HG02763 (cell line): ENCODE data around the gene B3GNT7.
"Not testable (repeated sequence)": the region's sequence is repeated elsewhere in the genome, so short reads cannot be mapped to it uniquely, and the experiment has no call there.

Experiments used
- ATAC-seq: cut with Tn5 transposase; IDR thresholded peaks from one replicate; pipeline ENCODE4 v1.9.1; 2021; ENCODE audit warnings: mild to moderate bottlenecking, moderate library complexity; ENCODE audit not compliant: unreplicated experiment

The B3GNT7 gene, protein sequence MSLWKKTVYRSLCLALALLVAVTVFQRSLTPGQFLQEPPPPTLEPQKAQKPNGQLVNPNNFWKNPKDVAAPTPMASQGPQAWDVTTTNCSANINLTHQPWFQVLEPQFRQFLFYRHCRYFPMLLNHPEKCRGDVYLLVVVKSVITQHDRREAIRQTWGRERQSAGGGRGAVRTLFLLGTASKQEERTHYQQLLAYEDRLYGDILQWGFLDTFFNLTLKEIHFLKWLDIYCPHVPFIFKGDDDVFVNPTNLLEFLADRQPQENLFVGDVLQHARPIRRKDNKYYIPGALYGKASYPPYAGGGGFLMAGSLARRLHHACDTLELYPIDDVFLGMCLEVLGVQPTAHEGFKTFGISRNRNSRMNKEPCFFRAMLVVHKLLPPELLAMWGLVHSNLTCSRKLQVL

DNA sequence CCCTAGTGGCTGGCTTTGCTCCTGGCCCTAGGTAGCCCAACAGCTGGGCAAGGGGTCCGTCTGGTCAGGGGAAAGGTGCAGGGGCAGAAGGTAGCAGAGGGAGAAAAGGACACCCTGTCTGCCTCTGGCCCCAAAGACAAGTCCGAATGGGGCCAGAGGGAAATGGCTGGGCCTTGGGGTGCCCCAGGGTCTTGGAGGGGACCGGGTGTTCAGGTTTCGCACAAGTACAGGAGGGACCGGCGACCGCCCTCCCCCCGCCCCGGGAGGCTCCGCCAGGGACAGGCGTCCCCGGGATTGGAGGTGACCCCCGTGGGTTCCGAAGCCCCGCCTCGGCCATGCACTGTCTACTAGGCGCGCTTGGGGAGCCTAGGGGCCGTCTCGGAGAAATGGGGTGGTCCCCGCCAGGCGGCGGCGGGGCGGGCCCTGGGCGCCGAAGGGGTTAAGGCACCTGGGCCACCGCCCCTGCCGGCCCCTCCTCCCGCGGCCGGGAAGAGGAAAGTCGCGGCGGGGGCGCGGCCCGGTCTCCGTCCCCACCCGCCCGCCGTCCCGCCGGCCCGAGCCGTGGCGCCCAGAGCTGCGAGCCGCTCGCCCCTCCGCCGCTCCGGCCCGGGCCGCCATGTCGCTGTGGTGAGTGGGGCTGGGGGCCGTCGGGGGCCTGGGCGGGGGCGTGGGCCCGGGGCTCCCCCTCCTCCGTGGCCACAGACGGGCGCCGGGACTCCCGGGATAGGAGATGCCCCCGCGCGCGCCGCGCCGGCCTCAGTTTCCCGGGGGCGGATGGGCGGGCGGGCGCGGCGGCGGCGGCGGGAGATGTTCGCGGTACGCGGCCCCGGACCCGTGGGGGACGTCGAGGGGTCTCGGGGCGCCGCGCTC lies at the start of gene B3GNT7:
TSS of gene B3GNT7 (plus strand) at position 523 of the 870 bp plus-strand sequence. CDS start at position 617, 94 bp downstream.
- ATAC-seq = no peak

DNA sequence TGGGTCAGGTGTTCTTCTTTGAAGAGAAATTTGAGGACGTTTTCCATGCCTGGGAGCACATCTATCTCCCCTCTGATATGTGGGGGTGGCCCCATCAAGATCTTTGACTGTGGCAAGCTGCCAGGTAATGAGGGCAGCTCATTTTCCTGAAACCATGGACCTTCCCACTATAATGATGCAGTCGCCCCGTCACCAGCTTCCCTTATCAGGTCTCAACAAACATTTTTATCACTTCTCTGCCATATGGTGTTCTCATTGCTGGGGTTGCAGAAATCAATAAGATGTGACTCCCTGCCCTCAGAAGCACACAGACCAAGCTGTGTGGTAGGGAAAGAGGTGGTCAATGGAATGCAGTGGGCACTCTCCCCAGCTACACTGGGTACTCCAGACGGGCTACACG lies 48.4 kb upstream of the B3GNT7 start:
- no peak for ATAC-seq

DNA sequence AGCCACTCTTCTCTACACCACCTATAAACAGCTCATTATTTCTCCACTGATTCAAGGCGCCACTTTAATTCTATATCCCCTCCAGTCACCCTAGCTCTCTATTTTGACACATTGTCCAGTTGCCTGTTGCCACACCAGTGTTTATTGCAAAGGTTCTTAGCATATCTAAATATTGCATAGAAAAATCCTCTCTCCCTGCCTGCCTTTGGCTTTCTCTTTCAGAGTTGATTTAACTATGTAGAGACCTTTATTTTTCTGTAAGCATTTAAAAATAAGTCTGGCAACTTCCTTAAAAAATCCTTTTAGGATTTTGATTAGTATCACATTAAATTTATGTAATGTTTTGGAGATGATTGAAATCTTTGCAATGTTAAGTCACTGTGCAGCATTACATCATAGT lies 47.9 kb upstream of the B3GNT7 start:
- ATAC-seq = no peak

DNA sequence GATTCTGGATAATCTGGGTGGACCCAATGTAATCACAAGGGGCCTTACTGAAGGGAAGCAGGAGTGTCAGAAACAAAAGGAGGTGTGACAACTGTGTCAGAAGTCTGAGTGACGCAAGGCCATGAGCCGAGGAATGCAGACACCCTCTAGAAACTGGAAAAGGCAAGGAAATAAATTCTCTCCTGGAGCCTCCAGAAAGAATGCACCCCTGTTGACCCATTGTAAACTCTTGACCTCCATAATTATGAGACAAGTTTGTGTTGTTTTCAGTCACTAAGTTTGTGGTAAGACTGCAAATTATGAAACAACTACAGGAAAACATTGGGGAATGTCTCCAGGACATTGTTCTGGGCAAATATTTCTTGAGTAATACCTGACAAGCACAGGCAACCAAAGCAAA lies 47.3 kb upstream of the B3GNT7 start:
- no peak for ATAC-seq

DNA sequence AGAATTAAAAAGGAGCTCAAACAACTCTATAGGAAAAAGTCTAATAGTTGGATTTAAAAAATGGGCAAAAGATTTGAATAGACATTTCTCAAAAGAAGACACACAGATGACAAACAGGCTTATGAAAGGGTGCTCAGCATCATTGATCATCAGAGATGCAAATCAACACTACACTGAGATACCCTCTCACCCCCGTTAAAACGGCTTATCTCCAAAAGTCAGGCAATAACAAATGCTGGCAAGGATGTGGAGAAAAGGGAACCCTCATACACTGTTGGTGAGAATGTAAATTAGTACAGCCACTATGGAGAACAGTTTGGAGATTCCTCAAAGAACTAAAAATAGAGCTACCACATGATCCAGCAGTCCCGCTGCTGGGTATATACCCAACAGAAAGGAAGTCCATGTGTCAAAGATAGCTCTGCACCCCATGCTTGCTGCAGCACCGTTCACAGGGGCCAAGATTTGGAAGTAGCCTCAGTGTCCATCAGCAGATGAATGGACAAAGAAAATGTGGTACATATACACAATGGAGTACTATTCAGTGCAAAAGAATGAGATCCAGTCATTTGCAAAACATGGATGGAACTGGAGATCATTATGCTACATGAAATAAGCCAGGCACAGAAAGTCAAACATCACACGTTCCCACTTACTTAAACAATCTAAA lies 46.7 kb upstream of the B3GNT7 start:
- ATAC-seq = no peak

DNA sequence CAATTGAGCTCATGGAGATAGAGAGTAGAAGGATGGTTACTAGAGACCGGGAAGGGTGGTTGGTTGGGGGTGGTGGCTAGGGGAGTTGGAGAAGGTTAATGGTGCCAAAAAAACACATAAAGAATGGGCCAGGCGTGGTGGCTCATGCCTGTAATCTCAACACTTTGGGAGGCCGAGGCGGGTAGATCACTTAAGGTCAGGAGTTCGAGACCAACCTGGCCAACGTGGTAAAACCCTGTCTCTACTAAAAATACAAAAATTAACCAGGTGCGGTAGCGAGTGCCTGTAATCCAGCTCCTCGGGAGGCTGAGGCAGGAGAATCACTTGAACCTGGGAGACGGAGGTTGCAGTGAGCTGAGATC lies 46.2 kb upstream of the B3GNT7 start:
- ATAC-seq = not testable (repeated sequence)

DNA sequence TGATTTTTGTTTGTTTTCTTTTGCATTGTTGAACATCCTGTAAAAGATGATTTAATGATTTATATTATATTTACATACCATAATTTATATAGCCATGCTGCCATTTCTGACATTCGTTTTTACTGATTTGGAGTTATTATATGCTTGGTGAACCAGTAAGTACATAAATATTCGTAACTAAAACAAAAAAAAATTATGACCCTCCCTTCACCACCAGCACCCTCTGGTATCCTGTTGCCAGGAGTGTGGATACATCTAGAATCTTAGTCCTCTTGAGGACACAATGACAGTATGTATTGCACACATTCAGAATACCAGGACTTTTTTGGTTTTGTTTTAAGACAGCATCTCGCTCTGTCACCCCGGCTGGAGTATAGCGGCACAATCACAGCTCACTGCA lies 43.9 kb upstream of the B3GNT7 start:
- no peak for ATAC-seq

DNA sequence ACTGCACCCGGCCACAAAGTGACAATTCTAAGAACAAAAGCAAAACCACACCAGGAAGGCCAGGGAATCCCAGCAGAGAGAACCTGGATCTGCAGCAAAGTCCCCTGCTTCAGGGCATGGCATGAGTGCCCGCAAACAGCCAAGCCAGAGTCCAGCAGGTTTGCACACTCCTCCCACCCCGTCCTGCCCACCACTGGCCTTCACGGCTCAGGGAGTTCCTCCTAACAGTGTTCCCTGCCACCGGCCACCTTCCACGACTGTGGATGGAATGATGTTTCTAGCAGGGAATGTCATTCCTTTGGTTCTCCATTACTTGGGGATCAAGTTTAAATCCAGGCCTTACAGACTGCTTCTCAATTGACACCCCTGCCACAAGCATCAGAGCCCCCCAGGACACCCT lies 42.0 kb upstream of the B3GNT7 start:
- ATAC-seq = no peak

DNA sequence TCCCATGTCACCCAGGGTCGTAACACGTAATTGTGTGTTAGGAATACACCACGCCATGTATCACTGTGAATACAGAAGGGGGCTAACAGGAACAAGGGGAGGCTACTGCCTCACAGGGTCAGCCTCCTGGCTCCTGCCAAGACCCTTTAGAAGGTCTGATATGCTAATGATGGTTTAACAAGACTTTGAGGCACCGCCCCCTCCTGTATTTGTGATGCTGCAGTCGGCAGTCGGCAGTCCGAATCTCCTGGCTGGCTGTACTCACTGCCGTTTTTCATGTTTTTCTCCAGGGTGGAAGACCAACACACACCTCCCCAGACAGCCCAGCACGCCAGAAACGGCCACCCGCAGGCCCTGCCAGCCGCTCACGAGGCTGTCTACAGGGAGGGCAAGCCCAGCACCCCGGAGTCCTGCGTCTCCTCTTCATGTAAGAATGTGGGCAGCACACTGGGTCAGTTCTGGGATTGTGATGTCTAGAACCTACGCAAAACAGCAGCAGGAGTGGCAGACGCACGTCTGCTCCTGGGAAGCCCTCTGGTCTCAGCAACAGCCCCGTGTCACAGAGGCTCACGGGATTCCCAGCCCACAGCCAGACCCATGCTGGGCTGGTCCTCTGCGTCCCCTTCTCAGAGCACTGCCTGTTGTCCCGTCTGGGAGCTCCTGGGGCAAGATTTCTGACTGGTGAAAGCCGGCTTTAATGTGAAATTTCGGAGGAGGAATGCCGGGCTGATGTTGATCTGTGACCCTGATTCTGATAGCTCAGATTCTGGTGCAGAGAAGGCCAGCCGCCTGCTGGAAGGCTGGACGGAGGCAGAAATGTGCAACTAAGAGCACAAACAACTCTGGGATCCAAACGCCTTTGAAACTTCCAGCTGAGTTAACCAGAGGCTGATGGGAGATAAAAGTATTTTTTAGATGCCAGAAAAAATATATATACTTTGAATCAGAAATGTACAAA lies 39.7 kb upstream of the B3GNT7 start:
- no peak for ATAC-seq

DNA sequence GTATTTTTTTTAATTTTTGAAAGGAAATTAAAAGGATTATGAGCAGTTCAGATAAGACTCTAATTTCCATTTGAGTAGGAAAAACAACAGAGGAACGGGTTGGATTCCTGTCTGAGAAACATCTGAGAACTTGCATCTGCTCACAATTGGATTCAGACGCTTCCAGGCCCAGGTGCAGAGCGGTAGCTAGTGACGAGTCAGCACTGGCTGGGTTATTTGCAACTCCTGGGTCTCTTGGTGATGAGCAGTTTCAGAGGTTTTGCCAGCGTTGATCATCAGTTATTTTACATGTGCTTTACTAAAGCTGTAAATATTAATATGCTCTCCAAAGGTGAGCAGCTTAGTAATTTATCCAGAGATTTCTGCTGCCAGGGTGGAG lies 39.1 kb upstream of the B3GNT7 start:
- no peak for ATAC-seq

DNA sequence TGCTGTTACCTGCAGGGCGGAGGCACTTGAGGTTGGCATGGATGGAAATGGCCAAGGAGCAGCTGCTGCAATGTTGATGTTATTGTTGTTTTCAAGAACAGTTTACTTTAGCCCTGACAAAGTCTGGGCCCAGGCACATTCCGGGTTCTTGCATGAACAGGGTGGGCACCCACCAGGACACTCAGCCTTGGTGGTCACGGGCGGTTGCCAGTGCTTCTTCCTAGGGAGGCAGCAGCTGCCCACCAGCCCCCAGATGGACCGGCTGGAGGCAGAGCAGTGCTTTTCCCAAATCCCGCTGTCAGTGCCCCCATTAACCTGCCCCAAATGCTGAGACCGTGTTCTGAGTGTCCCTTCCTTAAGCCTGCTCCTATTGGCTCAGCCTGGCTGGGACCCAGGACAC lies 38.5 kb upstream of the B3GNT7 start:
- ATAC-seq = no peak

DNA sequence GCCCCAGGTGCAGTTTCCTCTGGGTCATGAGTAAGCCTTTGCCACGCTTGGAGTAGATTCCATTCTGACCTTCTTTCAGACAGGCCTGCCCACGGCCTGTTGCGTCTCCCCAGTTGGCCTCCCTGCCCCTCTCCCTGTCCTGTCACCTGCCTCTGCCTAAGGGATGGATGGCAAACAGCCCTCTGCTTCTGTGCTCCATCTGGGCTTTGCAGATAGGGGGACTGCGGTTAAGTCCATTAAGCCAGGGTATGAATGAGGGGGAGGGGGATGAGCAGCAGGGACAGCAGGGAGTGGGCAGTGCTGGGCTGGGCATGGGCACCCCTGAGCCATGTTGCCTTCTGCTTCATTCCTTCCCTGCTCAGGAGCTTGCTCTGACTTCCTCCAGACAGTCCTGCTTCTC lies 37.6 kb upstream of the B3GNT7 start:
- no peak for ATAC-seq

DNA sequence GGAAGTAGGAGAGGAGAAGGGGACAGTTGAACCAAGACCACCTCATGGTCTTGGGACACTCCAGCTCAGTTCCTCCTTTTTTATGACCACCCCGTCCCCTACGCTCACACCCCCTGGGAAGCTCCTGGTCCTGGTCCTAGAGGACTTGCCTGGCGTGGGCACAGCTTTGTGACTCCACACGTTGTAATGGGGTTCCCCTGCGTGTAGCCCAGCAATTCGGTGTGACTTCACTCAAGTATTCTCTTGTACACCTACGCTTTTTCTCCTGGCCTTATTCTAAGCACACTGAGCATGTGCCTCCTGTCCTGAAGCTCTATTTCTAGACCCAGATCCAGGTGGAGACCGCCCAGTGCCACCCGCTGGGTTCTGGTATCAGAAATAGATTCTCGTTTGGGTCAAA lies 36.1 kb upstream of the B3GNT7 start:
- no peak for ATAC-seq

DNA sequence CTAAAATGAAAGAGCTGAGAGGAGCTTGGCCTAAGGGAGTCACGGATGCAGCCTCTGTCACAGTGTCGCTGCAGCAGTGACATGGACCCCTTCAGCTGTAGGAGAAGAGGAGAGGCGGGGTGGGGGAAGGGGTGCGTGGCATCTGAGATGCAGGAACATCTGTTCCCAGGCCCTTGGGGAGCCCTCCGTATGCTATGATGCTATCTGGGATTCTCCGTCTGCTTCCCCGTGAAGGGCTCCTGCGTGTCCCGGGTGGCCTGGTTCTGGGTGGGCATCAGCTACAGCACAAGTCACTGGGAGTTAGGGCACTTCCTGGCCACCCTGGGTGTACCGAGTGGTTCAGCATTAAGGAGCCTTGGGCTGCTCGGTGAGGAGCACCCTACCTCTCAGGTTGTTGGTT lies 35.6 kb upstream of the B3GNT7 start:
- ATAC-seq = no peak

DNA sequence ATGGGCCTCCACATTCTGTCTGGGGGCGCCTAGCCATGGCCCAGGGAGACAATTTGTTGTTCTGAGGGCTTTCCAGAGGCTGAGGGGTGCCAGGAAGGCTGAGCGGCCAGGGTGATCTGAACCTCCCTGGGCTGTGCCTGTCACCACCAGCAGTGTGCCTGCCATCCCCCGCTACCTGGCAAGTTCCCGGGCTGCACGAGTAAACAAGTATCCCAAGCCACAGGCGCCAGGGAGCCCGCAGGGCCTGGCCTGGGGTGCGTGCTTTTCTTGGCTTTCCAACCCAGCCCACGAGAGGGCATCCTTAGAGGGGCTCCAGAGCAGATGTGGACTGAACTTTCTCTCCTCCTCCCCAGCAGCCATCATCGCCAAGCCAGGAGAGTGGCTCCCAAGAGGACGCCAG lies 35.1 kb upstream of the B3GNT7 start:
- ATAC-seq = no peak

DNA sequence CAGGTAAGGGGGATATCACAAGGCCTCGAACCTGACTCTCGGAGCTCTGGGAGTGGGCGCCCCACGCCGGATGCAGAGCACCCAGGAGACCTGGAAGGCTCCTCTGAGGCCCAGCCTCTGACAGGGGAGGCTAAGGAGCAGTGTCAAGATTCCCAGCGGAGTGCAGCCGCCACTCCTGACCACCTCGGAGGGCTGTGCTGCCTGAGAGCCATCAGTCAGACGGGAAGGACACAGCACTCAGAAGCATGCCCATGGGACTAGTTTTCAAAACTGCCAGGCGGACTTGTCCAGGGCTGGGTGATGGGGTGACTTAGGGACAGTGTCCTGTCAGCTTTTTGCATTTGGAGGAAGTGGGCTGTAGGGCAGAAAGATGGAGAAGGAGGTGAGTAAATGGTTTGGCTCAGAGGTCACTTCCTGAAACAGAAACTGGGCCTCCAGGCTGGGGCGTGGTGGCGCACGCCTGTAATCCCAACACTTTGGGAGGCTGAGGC lies 34.6 kb upstream of the B3GNT7 start:
- ATAC-seq = no peak

DNA sequence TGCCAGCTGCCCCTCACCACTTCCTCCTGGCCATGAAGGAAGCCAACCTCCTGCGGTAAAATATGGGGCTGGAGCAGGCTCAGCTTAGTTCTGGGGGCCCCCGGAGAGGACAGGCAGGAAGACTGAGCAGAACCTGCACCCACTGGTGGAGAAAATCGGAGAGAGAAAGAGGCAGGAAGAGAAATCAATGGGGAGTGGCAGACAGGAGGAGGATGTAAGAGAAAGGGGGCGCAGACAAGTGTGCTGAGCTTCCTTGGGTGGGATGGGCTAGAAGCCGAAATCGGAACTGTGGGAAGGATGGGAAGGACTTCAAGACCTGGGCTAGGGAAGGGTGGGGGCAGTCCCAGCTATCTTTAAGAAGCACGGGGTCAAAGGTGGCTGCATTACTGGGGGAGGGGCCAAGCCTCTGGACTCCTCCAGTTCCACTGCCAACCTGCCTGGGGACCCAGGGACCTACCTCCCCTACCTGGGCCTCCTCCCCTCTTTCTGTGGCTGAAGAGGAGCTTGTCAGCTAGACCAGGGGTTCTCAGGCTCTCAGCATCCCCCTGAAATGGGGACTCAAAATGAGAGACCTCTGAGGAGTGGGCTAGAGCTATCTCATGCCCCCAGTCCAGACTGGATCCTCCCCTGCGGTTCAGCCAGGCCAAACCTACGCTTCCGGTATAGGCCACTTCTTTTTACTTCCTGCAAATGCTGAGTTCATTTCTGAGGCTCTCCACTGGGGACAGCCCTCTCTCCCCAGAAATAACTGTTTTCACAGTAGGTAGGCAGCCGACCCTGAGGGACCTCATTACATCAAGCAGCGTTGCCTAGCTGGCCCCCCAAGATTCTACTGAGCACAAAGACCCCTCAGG lies 33.6 kb upstream of the B3GNT7 start:
- ATAC-seq = peak; percentile 78

DNA sequence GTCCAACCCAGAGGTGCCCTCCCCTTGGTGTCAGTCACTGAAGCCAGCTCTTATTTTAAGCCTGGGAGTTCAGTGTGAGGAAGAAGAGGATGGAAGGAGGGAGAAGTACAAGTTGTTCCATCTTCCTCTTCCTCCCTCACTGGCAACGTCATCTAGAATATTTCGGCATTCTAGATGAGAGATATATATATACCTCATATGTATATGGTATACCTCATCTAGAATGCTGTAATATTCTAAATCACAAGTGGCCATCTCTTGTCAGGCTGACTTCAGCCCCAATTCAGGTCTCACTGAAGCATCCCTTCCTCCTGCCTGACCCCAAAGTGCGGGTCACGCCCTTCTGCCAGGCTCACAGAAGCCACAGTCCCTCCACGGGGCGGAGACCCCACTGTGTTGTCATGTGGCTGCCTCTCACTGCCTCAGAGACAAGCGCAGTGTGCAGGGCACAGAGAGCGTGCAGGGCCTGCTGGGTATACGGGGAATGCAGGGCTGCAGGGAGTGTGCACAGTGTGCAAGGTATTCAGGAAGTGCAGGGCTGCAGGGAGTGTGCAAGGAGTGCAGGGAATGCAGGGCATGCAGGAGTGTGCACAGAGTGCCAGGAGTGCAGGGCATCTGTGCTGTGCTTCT lies 32.8 kb upstream of the B3GNT7 start:
- ATAC-seq = no peak

DNA sequence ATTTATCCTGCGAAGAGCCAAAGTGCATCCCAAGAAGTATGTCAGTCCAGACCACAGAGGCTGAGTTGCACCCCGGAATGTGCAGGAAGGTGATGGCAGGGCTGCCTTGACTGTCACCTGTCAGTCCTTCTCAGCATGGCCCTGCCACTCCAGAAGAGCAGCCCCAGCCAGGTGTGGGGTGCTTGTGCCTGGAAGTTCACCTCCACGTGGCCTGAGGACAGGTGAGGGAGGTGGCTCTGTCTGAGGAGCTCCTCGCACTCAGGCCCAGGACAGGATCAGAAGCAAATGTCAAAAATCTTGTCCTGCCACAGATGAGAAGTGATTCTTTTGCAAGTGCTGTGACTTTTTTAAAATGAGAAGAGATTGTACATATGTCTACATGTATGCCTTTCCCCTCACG lies 31.4 kb upstream of the B3GNT7 start:
- no peak for ATAC-seq
